Keratinocyte (primary cell): ENCODE data around the gene NDRG4. TPM values are rescaled to one million over a fixed set of nuclear protein-coding genes. Genes with fewer than 3 reads are reported as not detected.

Experiments used
- DNase-seq: peaks from one replicate; pipeline ENCODE4 v3.0.0-alpha.2; 2011; ENCODE audit warnings: low read depth, missing footprints, low spot score
- FAIRE-seq: peaks from 2 replicates; lab custom pipeline; 2011; peaks lifted over from hg19 to GRCh38; lab: Jason Lieb, UNC
- H2AFZ ChIP-seq: 2 replicates; pipeline ENCODE4 v1.6.0; 2012; ENCODE audit warnings: low read length, control low read depth, inconsistent platforms; ENCODE audit not compliant: control insufficient read depth
- H3K27ac ChIP-seq: 2 replicates; pipeline ENCODE4 v1.5.1; 2011; ENCODE audit warnings: low read length; ENCODE audit not compliant: control insufficient read depth, insufficient read depth
- H3K27me3 ChIP-seq: 3 replicates; pipeline ENCODE4 v1.6.0; 2011; ENCODE audit warnings: low read length; ENCODE audit not compliant: control insufficient read depth, insufficient read depth; ENCODE audit errors: extremely low read depth
- H3K36me3 ChIP-seq, 2 experiments: 2 replicates in 1 of 2; 3 replicates in 1 of 2; pipeline ENCODE4 v1.5.1; 2011; ENCODE audit warnings: low read length in 2 of 2, mild to moderate bottlenecking in 1 of 2; ENCODE audit not compliant: control insufficient read depth in 2 of 2, insufficient read depth in 2 of 2; ENCODE audit errors: extremely low read depth in 1 of 2
- H3K4me1 ChIP-seq: 3 replicates; pipeline ENCODE4 v1.5.1; 2011; ENCODE audit warnings: low read length; ENCODE audit not compliant: control insufficient read depth, insufficient read depth; ENCODE audit errors: extremely low read depth
- H3K4me2 ChIP-seq: 3 replicates; pipeline ENCODE4 v1.6.0; 2011; ENCODE audit warnings: low read depth, low read length; ENCODE audit not compliant: control insufficient read depth, insufficient read depth; ENCODE audit errors: extremely low read depth
- H3K4me3 ChIP-seq, 3 experiments: fragments of 200-600 bp in 1 of 3; sonication (generic) in 1 of 3; 2 replicates in 2 of 3; 3 replicates in 1 of 3; pipeline ENCODE4 v1.5.1; 2011 to 2016; ENCODE audit warnings: low read length in 3 of 3, mild to moderate bottlenecking in 3 of 3, control low read depth in 2 of 3, inconsistent platforms in 1 of 3, low read depth in 1 of 3, mixed read lengths in 1 of 3, mixed run types in 1 of 3, moderate library complexity in 1 of 3; ENCODE audit not compliant: control insufficient read depth in 2 of 3, insufficient read depth in 2 of 3; ENCODE audit errors: extremely low read depth in 1 of 3
- H3K79me2 ChIP-seq: 2 replicates; pipeline ENCODE4 v1.6.0; 2012; ENCODE audit warnings: low read length; ENCODE audit not compliant: control insufficient read depth, insufficient read depth
- H3K9ac ChIP-seq: 3 replicates; pipeline ENCODE4 v1.6.0; 2011; ENCODE audit warnings: low read length; ENCODE audit not compliant: control insufficient read depth, insufficient read depth; ENCODE audit errors: extremely low read depth
- H3K9me1 ChIP-seq: 3 replicates; pipeline ENCODE4 v1.6.0; 2011; ENCODE audit warnings: low read length; ENCODE audit not compliant: control insufficient read depth, insufficient read depth; ENCODE audit errors: extremely low read depth
- H3K9me3 ChIP-seq: 2 replicates; pipeline ENCODE4 v1.5.1; 2012; ENCODE audit warnings: low read depth, low read length; ENCODE audit not compliant: control insufficient read depth
- H4K20me1 ChIP-seq: 3 replicates; pipeline ENCODE4 v1.6.0; 2011; ENCODE audit warnings: low read length; ENCODE audit not compliant: control insufficient read depth, insufficient read depth; ENCODE audit errors: extremely low read depth
- EZH2 ChIP-seq: IDR thresholded peaks from one replicate; pipeline ENCODE4 v1.6.1; 2012; ENCODE audit warnings: inconsistent platforms, mild to moderate bottlenecking, low read length, moderate library complexity
- dilution Hi-C: fragments of 300-500 bp; cut with MboI; formaldehyde crosslinking; loops from one replicate; pipeline ENCODE4 v1.7.0; 2020; ENCODE audit warnings: low sequenced_read_pairs; ENCODE audit not compliant: extremely low pct_ligation_motif_present
- polyA plus RNA-seq, 5 experiments: library from polyadenylated mRNA; depleted of rRNA in 3 of 5; stranded (reverse) in 3 of 5; stranded (forward) in 1 of 5; unstranded in 1 of 5; fragments of >200 nt; gene quantifications; 1 replicate in 1 of 5; 2 replicates in 3 of 5; 3 replicates in 1 of 5; pipeline versions ENCODE4 v1.2.1 to v1.2.3, GENCODE V29; 2011 to 2012; ENCODE audit warnings: missing spikeins in 2 of 5, low read depth in 1 of 5, low replicate concordance in 1 of 5
- TF ChIP-seq, protein P1 (sequence below), 3 experiments: IDR thresholded peaks in 1 of 3; conservative IDR thresholded peaks in 1 of 3; optimal IDR thresholded peaks in 1 of 3; 2 replicates in 2 of 3; 3 replicates in 1 of 3; pipeline versions ENCODE3 to v1.5.1; 2011; ENCODE audit warnings: low read length in 3 of 3, mild to moderate bottlenecking in 3 of 3, moderate library complexity in 2 of 3, control low read depth in 1 of 3, inconsistent platforms in 1 of 3; ENCODE audit not compliant: insufficient read depth in 2 of 3; ENCODE audit errors: extremely low read depth in 1 of 3

Gene NDRG4
- polyA plus RNA-seq, 1 donor (not counting 4 experiments of a cell fraction or from before 2014, with no cell fraction given) = 1.1 TPM

DNA sequence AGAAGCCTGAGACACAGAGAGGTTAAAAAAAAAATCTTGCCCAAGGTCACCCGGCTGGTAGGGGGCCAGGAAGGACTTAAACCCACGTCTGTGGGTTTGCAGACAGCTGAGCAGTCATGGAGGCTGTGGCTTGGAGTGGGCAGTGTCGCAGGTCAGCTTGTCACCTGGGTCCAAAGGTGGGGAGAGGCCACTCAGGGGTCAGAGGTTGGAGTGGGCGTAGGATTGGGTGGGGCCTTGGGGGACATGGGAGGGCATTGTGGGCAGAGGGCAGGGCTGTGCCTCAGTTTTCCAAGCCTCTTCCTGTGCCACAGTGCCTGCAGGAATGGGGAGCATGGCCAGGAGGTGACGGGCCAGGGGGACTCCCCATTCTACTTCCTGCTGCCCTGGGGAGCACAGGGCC, 2.0 kb upstream of the NDRG4 start:
- Histone ChIP-seq H3K27ac (no peak overlapping the region), H3K4me2 (no peak overlapping the region), H3K4me3 (no peak overlapping the region), H3K9me1 (no peaks in the 10 kb centered on the region), H3K9ac (no peak overlapping the region), H3K4me1 (peaks cover 3% of the 10 kb centered on the region), H4K20me1 (no peaks in the 10 kb centered on the region), H3K79me2 (no peaks in the 10 kb centered on the region), H3K9me3 (no peaks in the 10 kb centered on the region), H3K27me3 (peaks cover 29% of the 10 kb centered on the region), H2AFZ (no peak overlapping the region), H3K36me3 (no peaks in the 10 kb centered on the region)
- dilution Hi-C loops = no loop called here
- no peak for FAIRE-seq
- DNase-seq = no peak
- TF ChIP-seq EZH2 = no peak
- TF ChIP-seq, protein P1, sequence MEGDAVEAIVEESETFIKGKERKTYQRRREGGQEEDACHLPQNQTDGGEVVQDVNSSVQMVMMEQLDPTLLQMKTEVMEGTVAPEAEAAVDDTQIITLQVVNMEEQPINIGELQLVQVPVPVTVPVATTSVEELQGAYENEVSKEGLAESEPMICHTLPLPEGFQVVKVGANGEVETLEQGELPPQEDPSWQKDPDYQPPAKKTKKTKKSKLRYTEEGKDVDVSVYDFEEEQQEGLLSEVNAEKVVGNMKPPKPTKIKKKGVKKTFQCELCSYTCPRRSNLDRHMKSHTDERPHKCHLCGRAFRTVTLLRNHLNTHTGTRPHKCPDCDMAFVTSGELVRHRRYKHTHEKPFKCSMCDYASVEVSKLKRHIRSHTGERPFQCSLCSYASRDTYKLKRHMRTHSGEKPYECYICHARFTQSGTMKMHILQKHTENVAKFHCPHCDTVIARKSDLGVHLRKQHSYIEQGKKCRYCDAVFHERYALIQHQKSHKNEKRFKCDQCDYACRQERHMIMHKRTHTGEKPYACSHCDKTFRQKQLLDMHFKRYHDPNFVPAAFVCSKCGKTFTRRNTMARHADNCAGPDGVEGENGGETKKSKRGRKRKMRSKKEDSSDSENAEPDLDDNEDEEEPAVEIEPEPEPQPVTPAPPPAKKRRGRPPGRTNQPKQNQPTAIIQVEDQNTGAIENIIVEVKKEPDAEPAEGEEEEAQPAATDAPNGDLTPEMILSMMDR (optimal IDR thresholded peaks at IDR 0.05 in 1 of 3, IDR thresholded peaks at IDR 0.05 in 1 of 3, conservative IDR thresholded peaks at IDR 0.05 in 1 of 3; ENCODE audit: extremely low read depth in 1 of 3, insufficient read depth in 2 of 3, low read length in 3 of 3) = no peak

DNA sequence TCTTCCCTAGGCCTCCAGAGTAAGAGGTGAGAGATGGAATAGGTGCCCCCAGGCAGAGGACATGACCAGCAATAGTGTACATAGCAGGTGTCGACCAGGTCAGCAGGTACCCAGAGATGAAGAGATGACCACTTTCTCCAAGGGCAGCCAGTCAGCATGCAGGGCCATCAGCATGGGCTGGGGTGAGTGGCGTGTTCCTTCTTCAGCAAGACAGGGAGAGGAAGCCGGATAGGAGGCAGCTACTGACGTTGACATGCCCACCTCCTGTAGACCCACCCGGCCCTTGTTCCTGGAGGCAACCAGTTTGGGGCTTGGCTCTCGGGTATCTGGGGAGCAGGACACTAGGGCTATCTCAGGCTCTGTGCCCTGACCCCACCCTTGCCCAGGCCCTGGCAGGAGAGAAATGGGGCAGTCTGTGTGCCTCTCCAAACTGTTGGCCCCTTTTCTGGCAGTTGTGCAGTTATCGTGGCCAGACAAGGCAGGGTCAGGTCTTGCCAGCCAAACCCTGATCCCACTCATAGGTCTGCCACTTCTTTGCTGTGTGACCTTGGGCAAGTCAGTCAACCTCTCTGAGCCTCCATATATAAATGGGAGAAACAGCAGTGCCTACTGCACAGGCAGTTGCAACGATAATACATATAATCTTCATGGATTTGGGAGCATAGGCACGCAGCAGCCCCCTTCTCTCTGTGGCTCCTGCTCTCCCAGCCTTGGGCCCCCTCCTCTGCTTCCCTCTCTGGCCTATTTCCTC, 1.4 kb upstream of the NDRG4 start:
- no peak overlapping the region for H2AFZ ChIP-seq
- peaks cover 3% of the 10 kb centered on the region for H3K4me1 ChIP-seq
- H3K79me2 ChIP-seq = no peaks in the 10 kb centered on the region
- peaks cover 29% of the 10 kb centered on the region for H3K27me3 ChIP-seq
- no peaks in the 10 kb centered on the region for H4K20me1 ChIP-seq
- no peak for DNase-seq
- no peaks in the 10 kb centered on the region for H3K9me1 ChIP-seq
- H3K4me3 ChIP-seq = no peak overlapping the region
- H3K27ac ChIP-seq = no peak overlapping the region
- TF ChIP-seq, protein P1 (optimal IDR thresholded peaks at IDR 0.05 in 1 of 3, IDR thresholded peaks at IDR 0.05 in 1 of 3, conservative IDR thresholded peaks at IDR 0.05 in 1 of 3; ENCODE audit: extremely low read depth in 1 of 3, insufficient read depth in 2 of 3, low read length in 3 of 3) = no peak
- no peak for TF ChIP-seq EZH2
- dilution Hi-C loops = no loop called here
- H3K9ac ChIP-seq = no peak overlapping the region
- no peak overlapping the region for H3K4me2 ChIP-seq
- no peaks in the 10 kb centered on the region for H3K9me3 ChIP-seq
- FAIRE-seq = no peak
- no peaks in the 10 kb centered on the region for H3K36me3 ChIP-seq
